ENCODE measurements around the gene FAHD2A. TPM values are rescaled to one million over a fixed set of nuclear protein-coding genes. Genes with fewer than 3 reads are reported as not detected.

The FAHD2A gene
- total and polyA plus RNA-seq, 8 donors = 23.6 to 42.3 (median 37.3) TPM

DNA sequence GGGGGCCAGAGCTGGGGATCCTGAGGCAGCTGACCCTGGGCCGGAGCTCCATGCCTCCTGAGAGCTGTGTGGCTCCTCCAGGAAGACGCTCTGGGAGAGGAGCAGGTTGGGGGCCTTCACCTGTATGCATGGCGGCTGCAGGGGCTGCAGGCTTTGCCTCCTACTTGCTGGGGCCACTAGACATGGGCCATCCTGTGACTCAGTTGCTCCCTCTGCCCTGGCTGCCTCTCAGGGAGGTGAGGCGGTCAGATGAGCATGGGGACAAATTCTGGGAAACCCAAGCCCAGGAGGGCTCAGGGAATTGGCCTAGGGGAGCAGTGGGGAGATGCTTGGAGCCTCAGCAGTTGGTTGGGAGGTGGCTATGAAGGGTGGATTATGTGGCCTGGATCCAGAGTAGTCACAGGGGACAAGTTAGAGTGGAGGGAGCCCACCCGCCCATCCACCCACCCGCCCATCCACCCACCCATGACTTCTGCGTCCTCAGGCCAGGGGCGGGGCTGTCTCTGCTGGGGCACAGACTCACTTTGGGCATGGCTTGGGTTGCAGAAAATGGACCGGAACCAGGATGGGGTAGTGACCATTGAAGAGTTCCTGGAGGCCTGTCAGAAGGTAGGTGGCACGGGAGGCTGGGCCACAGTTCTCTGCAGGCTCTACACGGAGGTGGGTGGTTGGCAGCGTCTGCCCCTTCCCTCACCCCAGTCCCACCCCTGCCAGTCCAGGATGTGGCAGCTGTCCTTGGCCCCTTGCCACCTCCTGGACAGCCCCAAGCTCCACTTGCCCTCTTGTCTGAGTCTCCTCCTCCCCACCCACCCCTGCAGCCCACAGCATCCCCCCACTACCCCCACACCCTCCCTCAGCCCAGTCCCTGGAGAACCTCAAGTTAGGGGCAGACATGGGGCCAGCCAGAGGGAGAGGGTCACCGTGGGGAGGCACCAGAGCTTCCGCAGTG, 19.5 kb upstream of the FAHD2A start:
- Histone ChIP-seq H3K4me3 (no peak overlapping the region), H3K36me3 (no peaks in the 10 kb centered on the region), H3K27me3 (peaks cover 0 to 21% of the 10 kb centered on the region in 2 donors), H3K27ac (no peak overlapping the region), H3K9me3 (no peaks in the 10 kb centered on the region), H3K4me1 (no peaks in the 10 kb centered on the region)
- TF ChIP-seq, protein P1, sequence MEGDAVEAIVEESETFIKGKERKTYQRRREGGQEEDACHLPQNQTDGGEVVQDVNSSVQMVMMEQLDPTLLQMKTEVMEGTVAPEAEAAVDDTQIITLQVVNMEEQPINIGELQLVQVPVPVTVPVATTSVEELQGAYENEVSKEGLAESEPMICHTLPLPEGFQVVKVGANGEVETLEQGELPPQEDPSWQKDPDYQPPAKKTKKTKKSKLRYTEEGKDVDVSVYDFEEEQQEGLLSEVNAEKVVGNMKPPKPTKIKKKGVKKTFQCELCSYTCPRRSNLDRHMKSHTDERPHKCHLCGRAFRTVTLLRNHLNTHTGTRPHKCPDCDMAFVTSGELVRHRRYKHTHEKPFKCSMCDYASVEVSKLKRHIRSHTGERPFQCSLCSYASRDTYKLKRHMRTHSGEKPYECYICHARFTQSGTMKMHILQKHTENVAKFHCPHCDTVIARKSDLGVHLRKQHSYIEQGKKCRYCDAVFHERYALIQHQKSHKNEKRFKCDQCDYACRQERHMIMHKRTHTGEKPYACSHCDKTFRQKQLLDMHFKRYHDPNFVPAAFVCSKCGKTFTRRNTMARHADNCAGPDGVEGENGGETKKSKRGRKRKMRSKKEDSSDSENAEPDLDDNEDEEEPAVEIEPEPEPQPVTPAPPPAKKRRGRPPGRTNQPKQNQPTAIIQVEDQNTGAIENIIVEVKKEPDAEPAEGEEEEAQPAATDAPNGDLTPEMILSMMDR (IDR thresholded peaks at IDR 0.05) = no peak
- ATAC-seq (no peak), DNase-seq (no peak)
- intact Hi-C loops (cut with DNase I) = no loop called here

DNA sequence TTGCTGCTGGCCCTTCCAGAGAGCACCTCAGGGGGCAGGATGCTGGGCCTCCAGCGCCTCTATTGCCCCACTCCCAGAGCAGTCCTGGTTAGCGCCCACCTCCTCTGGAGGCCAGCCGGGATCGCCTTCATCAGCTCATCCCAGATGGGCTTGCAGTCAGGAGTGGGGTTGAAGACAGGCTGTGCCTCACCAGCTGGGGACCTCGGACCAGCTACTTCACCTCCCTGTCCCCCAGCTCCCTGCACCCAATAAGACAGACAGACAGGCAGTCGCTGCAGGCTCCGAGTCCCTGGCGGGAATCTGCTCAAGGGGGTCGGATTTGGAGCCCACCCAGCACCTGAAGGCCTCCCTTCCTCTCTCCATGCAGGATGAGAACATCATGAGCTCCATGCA, 18.9 kb upstream of the FAHD2A start:
- TF ChIP-seq, protein P1 (IDR thresholded peaks at IDR 0.05) = no peak
- Histone ChIP-seq H3K36me3 (no peaks in the 10 kb centered on the region), H3K4me3 (no peak overlapping the region), H3K4me1 (no peaks in the 10 kb centered on the region), H3K27ac (no peak overlapping the region), H3K27me3 (peaks cover 0 to 28% of the 10 kb centered on the region in 2 donors), H3K9me3 (no peaks in the 10 kb centered on the region)
- ATAC-seq (no peak), DNase-seq (no peak)
- intact Hi-C loops (cut with DNase I) = no loop called here

DNA sequence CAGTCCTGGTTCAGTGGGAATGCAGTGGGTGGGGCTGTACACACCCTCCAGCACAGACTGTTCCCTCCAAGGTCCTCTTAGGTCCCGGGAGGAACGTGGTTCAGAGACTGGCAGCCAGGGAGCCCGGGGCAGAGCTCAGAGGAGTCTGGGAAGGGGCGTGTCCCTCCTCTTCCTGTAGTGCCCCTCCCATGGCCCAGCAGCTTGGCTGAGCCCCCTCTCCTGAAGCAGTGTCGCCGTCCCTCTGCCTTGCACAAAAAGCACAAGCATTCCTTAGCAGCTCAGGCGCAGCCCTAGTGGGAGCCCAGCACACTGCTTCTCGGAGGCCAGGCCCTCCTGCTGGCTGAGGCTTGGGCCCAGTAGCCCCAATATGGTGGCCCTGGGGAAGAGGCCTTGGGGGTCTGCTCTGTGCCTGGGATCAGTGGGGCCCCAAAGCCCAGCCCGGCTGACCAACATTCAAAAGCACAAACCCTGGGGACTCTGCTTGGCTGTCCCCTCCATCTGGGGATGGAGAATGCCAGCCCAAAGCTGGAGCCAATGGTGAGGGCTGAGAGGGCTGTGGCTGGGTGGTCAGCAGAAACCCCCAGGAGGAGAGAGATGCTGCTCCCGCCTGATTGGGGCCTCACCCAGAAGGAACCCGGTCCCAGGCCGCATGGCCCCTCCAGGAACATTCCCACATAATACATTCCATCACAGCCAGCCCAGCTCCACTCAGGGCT, 17.5 kb upstream of the FAHD2A start:
- Histone ChIP-seq H3K27me3 (peaks cover 0 to 36% of the 10 kb centered on the region in 2 donors), H3K27ac (no peak overlapping the region), H3K9me3 (no peaks in the 10 kb centered on the region), H3K4me1 (no peaks in the 10 kb centered on the region), H3K4me3 (no peak overlapping the region), H3K36me3 (no peaks in the 10 kb centered on the region)
- ATAC-seq (no peak), DNase-seq (peak in 1 of 4 donors; percentile 22)
- intact Hi-C loops (cut with DNase I) = no loop called here
- TF ChIP-seq, protein P1 (IDR thresholded peaks at IDR 0.05) = no peak

DNA sequence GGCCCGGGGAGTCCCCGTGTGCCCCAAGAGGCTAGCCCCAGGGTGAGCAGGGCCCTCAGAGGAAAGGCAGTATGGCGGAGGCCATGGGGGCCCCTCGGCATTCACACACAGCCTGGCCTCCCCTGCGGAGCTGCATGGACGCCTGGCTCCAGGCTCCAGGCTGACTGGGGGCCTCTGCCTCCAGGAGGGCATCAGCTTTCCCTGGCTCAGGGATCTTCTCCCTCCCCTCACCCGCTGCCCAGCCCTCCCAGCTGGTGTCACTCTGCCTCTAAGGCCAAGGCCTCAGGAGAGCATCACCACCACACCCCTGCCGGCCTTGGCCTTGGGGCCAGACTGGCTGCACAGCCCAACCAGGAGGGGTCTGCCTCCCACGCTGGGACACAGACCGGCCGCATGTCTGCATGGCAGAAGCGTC, 16.9 kb upstream of the FAHD2A start:
- TF ChIP-seq, protein P1 (IDR thresholded peaks at IDR 0.05) = no peak
- ATAC-seq (no peak), DNase-seq (no peak)
- Histone ChIP-seq H3K4me1 (no peaks in the 10 kb centered on the region), H3K36me3 (no peaks in the 10 kb centered on the region), H3K9me3 (no peaks in the 10 kb centered on the region), H3K27ac (no peak overlapping the region), H3K4me3 (no peak overlapping the region), H3K27me3 (peaks cover 0 to 36% of the 10 kb centered on the region in 2 donors)
- intact Hi-C loops (cut with DNase I) = no loop called here

DNA sequence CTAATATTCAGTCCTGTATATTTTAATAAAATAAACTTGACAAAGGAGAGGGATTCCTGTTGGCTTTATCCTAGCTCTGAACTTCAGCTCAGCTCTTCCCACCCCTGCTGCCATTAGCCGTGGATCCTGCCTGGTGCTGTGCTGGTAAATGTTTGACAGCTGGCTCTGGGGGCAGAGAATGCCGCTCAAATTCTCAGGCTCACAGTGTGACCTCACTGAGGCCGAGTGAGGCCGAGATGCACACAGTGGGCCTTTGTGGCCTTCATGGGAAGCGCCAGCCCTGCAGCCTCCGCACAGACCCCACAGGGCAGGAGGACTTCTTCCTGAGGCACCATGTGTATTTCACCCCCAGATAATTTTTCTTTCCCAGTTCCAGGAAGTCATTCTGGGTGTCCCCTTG, 16.5 kb upstream of the FAHD2A start:
- no peaks in the 10 kb centered on the region for H3K36me3 ChIP-seq
- H3K27me3 ChIP-seq = peaks cover 0 to 36% of the 10 kb centered on the region in 2 donors
- intact Hi-C loops (cut with DNase I) = no loop called here
- no peak overlapping the region for H3K4me3 ChIP-seq
- H3K27ac ChIP-seq = no peak overlapping the region
- no peaks in the 10 kb centered on the region for H3K4me1 ChIP-seq
- TF ChIP-seq, protein P1 (IDR thresholded peaks at IDR 0.05) = no peak
- DNase-seq (no peak), ATAC-seq (no peak)
- no peaks in the 10 kb centered on the region for H3K9me3 ChIP-seq
